ENCODE measurements around the gene ZNF23. TPM values are rescaled to one million over a fixed set of nuclear protein-coding genes. Genes with fewer than 3 reads are reported as not detected.

The ZNF23 gene
- total and polyA plus RNA-seq, 10 of the 15 experiments (the other 5 are each of a cell fraction or from before 2014, with no cell fraction given) = 3.6 to 11.5 (median 8.7) TPM

DNA sequence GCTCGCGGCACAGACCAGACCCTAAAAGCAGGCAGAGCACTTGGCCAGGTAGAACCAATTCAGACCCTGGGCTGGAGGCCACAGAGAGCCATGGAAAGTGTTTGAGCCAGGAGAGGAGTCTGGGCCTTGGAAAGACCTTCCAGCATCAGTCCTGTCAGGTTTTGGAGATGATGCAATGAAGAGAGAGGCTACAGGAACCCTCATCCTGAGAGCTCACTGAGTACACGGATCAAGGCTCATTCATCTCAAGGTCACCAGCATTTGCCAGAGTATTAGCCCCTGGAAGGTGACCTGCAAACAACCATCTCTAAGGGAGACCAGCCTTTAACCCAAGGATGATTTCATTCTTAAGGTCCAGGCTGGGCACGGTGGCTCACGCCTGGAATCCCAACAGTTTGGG is 48.0 kb downstream of the ZNF23 start:
- Histone ChIP-seq H3K9me3 (replicated peaks; ENCODE audit: control insufficient read depth, insufficient read depth, low read length) (no peaks in the 10 kb centered on the region), H3K9ac (ENCODE audit: control insufficient read depth, insufficient read depth, low read length) (no peak overlapping the region), H4K20me1 (ENCODE audit: control insufficient read depth, insufficient read depth) (no peaks in the 10 kb centered on the region), H2AFZ (ENCODE audit: control insufficient read depth, low read depth, low read length) (no peak overlapping the region), H3K27me3 (replicated peaks in 1 of 2; ENCODE audit: control insufficient read depth in 2 of 2, insufficient read depth in 2 of 2, low read length in 1 of 2) (peaks cover 0 to 7% of the 10 kb centered on the region in 2 experiments; a peak in 1 of 4 replicates), H3K27ac (ENCODE audit: control insufficient read depth, insufficient read depth) (no peak overlapping the region), H3K36me3 (ENCODE audit: control insufficient read depth in 2 of 2, insufficient read depth in 2 of 2, low read length in 1 of 2) (no peaks in the 10 kb centered on the region), H3K79me2 (ENCODE audit: control insufficient read depth, insufficient read depth, low read length) (no peaks in the 10 kb centered on the region), H3K4me1 (ENCODE audit: control insufficient read depth, insufficient read depth, low read length) (no peaks in the 10 kb centered on the region), H3K4me3 (no peak overlapping the region), H3K4me2 (ENCODE audit: control insufficient read depth, insufficient read depth) (no peak overlapping the region)
- ChIA-PET RAD21 (ENCODE audit: unreplicated experiment) (interaction anchor here (1.3 to 4.6 kb wide), 2 partner anchors 85 to 197 kb away, joined by 4 to 69 read pairs; no protein-coding TSS in a partner anchor), POLR2A (no interaction called here), CTCF (interaction anchor here (0.7 to 6.8 kb wide), 5 partner anchors 10 to 548 kb away, joined by 3 to 164 read pairs (median 7); no protein-coding TSS in a partner anchor), SMC1A (ENCODE audit: uncharacterized antibody, unreplicated experiment) (interaction anchor here (0.6 to 6.9 kb wide), 3 partner anchors 85 to 151 kb away, joined by 3 to 75 read pairs (median 18); no protein-coding TSS in a partner anchor)
- intact Hi-C loops (cut with micrococcal nuclease; ENCODE audit: unreplicated experiment) (no loop called here), in situ Hi-C loops (cut with MboI) (loop anchor here (5.0 kb wide), 2 partner anchors 83 to 198 kb away; no protein-coding TSS in a partner anchor)
- no peak for DNase-seq (ENCODE audit: low read depth, low spot score)
- FAIRE-seq = no peak
- no TSS peak for BruUV-seq (replicated peaks)
- ATAC-seq = no peak
- 87% methylated on average over 5 of the region's 5 CpGs for WGBS (ENCODE audit: insufficient coverage, insufficient replicate concordance, low lambda C conversion rate, missing lambda C conversion rate)
- no peak for TF ChIP-seq STAT3 (IDR thresholded peaks at IDR 0.05; ENCODE audit: low read depth, low read length)
- TF ChIP-seq, protein P1, sequence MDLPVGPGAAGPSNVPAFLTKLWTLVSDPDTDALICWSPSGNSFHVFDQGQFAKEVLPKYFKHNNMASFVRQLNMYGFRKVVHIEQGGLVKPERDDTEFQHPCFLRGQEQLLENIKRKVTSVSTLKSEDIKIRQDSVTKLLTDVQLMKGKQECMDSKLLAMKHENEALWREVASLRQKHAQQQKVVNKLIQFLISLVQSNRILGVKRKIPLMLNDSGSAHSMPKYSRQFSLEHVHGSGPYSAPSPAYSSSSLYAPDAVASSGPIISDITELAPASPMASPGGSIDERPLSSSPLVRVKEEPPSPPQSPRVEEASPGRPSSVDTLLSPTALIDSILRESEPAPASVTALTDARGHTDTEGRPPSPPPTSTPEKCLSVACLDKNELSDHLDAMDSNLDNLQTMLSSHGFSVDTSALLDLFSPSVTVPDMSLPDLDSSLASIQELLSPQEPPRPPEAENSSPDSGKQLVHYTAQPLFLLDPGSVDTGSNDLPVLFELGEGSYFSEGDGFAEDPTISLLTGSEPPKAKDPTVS (IDR thresholded peaks at IDR 0.05; ENCODE audit: low read depth, low read length) = no peak
- TF ChIP-seq POU2F2 (IDR thresholded peaks at IDR 0.05; ENCODE audit: borderline replicate concordance, low read depth, low read length) = no peak
- TF ChIP-seq CEBPB (IDR thresholded peaks at IDR 0.05; ENCODE audit: borderline replicate concordance in 1 of 2, low read depth in 2 of 2, low read length in 2 of 2) = no peak

DNA sequence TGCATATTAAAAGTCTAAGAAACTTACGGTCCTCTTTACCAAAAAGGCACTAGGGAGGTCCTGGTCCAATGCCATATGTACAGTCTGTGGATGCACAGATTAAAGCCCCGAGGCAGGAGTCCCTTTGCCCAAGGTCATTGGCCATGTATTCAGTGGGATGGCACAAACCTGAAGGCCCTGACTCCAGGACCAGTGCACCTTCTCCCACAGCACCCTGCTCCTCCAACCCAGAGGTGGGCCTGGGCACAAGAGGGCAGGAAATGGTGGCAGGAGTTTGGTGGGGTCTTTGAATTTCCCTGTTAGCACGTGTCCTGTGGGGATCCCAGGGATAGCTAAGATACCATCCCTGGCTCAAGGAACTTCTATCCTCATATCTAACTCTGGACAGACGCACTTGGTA is 48.7 kb downstream of the ZNF23 start:
- Histone ChIP-seq H3K9me3 (replicated peaks; ENCODE audit: control insufficient read depth, insufficient read depth, low read length) (no peaks in the 10 kb centered on the region), H3K36me3 (ENCODE audit: control insufficient read depth in 2 of 2, insufficient read depth in 2 of 2, low read length in 1 of 2) (no peaks in the 10 kb centered on the region), H4K20me1 (ENCODE audit: control insufficient read depth, insufficient read depth) (no peaks in the 10 kb centered on the region), H3K9ac (ENCODE audit: control insufficient read depth, insufficient read depth, low read length) (no peak overlapping the region), H3K79me2 (ENCODE audit: control insufficient read depth, insufficient read depth, low read length) (no peaks in the 10 kb centered on the region), H2AFZ (ENCODE audit: control insufficient read depth, low read depth, low read length) (no peak overlapping the region), H3K4me3 (no peak overlapping the region), H3K4me1 (ENCODE audit: control insufficient read depth, insufficient read depth, low read length) (no peaks in the 10 kb centered on the region), H3K27me3 (replicated peaks in 1 of 2; ENCODE audit: control insufficient read depth in 2 of 2, insufficient read depth in 2 of 2, low read length in 1 of 2) (peaks cover 0 to 7% of the 10 kb centered on the region in 2 experiments; a peak in 1 of 4 replicates), H3K4me2 (ENCODE audit: control insufficient read depth, insufficient read depth) (no peak overlapping the region), H3K27ac (ENCODE audit: control insufficient read depth, insufficient read depth) (no peak overlapping the region)
- no TSS peak for BruUV-seq (replicated peaks)
- in situ Hi-C loops (cut with MboI) = loop anchor here (5.0 kb wide), 2 partner anchors 84 to 199 kb away; no protein-coding TSS in a partner anchor
- RAD21 ChIA-PET (ENCODE audit: unreplicated experiment) = interaction anchor here (1.0 to 4.6 kb wide), 6 partner anchors 86 to 548 kb away, joined by 3 to 69 read pairs (median 4); no protein-coding TSS in a partner anchor
- WGBS (ENCODE audit: insufficient coverage, insufficient replicate concordance, low lambda C conversion rate, missing lambda C conversion rate) = 26% methylated on average over 4 of the region's 4 CpGs
- SMC1A ChIA-PET (ENCODE audit: uncharacterized antibody, unreplicated experiment) = interaction anchor here (1.5 to 6.9 kb wide), 6 partner anchors 9 to 197 kb away, joined by 3 to 75 read pairs (median 13); no protein-coding TSS in a partner anchor
- DNase-seq (ENCODE audit: low read depth, low spot score) (no peak), FAIRE-seq (no peak), ATAC-seq (no peak)
- POLR2A ChIA-PET = no interaction called here
- intact Hi-C loops (cut with micrococcal nuclease; ENCODE audit: unreplicated experiment) = no loop called here
- CTCF ChIA-PET = interaction anchor here (0.7 to 6.8 kb wide), 30 partner anchors 9 to 548 kb away, joined by 3 to 164 read pairs (median 4); partner anchors contain the start of genes CHST4, ZNF19 and ZNF23
- TF ChIP-seq, protein P1 (IDR thresholded peaks at IDR 0.05; ENCODE audit: low read depth, low read length) = no peak
- no peak for TF ChIP-seq RFX5 (IDR thresholded peaks at IDR 0.05; ENCODE audit: low read depth, low read length)
- no peak for TF ChIP-seq TCF7 (IDR thresholded peaks at IDR 0.05; ENCODE audit: borderline replicate concordance)
- no peak for TF ChIP-seq MXI1 (IDR thresholded peaks at IDR 0.05; ENCODE audit: low read depth, low read length)
- no peak for TF ChIP-seq ZNF622 (IDR thresholded peaks at IDR 0.05)
- TF ChIP-seq, protein P2, sequence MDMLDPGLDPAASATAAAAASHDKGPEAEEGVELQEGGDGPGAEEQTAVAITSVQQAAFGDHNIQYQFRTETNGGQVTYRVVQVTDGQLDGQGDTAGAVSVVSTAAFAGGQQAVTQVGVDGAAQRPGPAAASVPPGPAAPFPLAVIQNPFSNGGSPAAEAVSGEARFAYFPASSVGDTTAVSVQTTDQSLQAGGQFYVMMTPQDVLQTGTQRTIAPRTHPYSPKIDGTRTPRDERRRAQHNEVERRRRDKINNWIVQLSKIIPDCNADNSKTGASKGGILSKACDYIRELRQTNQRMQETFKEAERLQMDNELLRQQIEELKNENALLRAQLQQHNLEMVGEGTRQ (IDR thresholded peaks at IDR 0.05; ENCODE audit: borderline replicate concordance, low read depth, low read length) = no peak
- TF ChIP-seq ATF7 (IDR thresholded peaks at IDR 0.05; ENCODE audit: low read depth) = no peak
- TF ChIP-seq SPI1 (IDR thresholded peaks at IDR 0.05; ENCODE audit: borderline replicate concordance, insufficient read depth, low read depth, low read length) = no peak
- TF ChIP-seq NFYA (IDR thresholded peaks at IDR 0.05; ENCODE audit: borderline replicate concordance, low read depth, low read length) = no peak

Data from GM12878 (cell line).